Measurements from ENCODE around the gene SCYGR6. TPM values are rescaled to one million over a fixed set of nuclear protein-coding genes. Genes with fewer than 3 reads are reported as not detected.

Gene SCYGR6
- polyA plus RNA-seq, 1 experiment: not detected

DNA sequence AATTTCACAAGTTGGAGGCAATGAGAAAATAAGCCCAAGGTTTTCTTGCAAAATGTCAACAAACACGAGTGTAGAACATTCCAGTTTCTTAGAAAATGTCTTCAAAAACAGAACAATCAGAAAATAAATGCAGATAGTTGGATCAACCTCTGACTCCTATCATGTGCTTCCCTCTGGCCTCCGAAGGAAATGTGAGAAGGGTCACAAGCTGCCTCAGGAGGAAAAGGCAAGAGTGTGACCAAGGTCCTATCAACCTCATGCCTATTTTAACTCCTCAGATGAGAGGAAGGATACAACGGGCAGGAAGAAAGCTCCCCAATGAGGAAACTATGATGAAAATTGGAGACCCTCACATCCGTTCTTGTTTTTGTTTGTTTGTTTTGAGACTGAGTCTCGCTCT, 50.1 kb downstream of the SCYGR6 start:
- H3K36me3 ChIP-seq (ENCODE audit: control insufficient read depth, insufficient read depth, low read length): no peaks in the 10 kb centered on the region
- H3K4me3 ChIP-seq (ENCODE audit: low read depth, low read length): no peak overlapping the region
- no peak for DNase-seq (ENCODE audit: low read depth)
- TF ChIP-seq, protein P1, sequence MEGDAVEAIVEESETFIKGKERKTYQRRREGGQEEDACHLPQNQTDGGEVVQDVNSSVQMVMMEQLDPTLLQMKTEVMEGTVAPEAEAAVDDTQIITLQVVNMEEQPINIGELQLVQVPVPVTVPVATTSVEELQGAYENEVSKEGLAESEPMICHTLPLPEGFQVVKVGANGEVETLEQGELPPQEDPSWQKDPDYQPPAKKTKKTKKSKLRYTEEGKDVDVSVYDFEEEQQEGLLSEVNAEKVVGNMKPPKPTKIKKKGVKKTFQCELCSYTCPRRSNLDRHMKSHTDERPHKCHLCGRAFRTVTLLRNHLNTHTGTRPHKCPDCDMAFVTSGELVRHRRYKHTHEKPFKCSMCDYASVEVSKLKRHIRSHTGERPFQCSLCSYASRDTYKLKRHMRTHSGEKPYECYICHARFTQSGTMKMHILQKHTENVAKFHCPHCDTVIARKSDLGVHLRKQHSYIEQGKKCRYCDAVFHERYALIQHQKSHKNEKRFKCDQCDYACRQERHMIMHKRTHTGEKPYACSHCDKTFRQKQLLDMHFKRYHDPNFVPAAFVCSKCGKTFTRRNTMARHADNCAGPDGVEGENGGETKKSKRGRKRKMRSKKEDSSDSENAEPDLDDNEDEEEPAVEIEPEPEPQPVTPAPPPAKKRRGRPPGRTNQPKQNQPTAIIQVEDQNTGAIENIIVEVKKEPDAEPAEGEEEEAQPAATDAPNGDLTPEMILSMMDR (IDR thresholded peaks at IDR 0.05; ENCODE audit: insufficient read depth, low read depth, low read length): no peak
- no peaks in the 10 kb centered on the region for H3K27me3 ChIP-seq (ENCODE audit: control insufficient read depth, insufficient read depth, low read length)
- POLR2A ChIA-PET: no interaction called here
- CTCF ChIA-PET: interaction anchor here (1.1 kb wide), 1 partner anchor 16 kb away, joined by 3 read pairs; no protein-coding TSS in a partner anchor

Small RNA genes within 50 kb of the gene (small RNA-seq; reads per million reads assigned to genes)
- not detected for gene RNA5SP121 (ENCODE audit: insufficient read length, low read depth, low replicate concordance)

Other genes with a start within 250 kb of the SCYGR6 start
- not detected in 2 replicates for gene SCYGR2, start 125.9 kb downstream of the SCYGR6 start, polyA plus RNA-seq (2011; rRNA removed)
- gene SCYGR3, start 109.9 kb downstream of the SCYGR6 start, polyA plus RNA-seq (2011; rRNA removed): not detected in 2 replicates
- not detected in 2 replicates for gene SCYGR4, start 107.3 kb downstream of the SCYGR6 start, polyA plus RNA-seq (2011; rRNA removed)
- not detected in 2 replicates for gene SCYGR5, start 58.0 kb downstream of the SCYGR6 start, polyA plus RNA-seq (2011; rRNA removed)
- 0.27 TPM in 1 of 2 replicates, not detected in the other for gene SLC19A3, start 6.7 kb downstream of the SCYGR6 start, polyA plus RNA-seq (2011; rRNA removed)
- not detected in 2 replicates for gene SCYGR7, start 3.6 kb upstream of the SCYGR6 start, polyA plus RNA-seq (2011; rRNA removed)
- gene SCYGR8, start 21.1 kb upstream of the SCYGR6 start, polyA plus RNA-seq (2011; rRNA removed): not detected in 2 replicates
- not detected in 2 replicates for gene CCL20, start 89.1 kb upstream of the SCYGR6 start, polyA plus RNA-seq (2011; rRNA removed)
- gene DAW1, start 146.9 kb upstream of the SCYGR6 start, polyA plus RNA-seq (2011; rRNA removed): 0.10 TPM in 1 of 2 replicates, not detected in the other